OCI-M2 (cell line): ENCODE results near the gene ABCF2.

Source experiments
- DNase-seq: peaks from one replicate; lab custom pipeline; 2025; ENCODE audit not compliant: unreplicated experiment; lab: John Stamatoyannopoulos, UW

Gene ABCF2

GRCh38 chr7:151226560-151226874, 488 bp downstream of the ABCF2 start:
- no peak for DNase-seq

DNA sequence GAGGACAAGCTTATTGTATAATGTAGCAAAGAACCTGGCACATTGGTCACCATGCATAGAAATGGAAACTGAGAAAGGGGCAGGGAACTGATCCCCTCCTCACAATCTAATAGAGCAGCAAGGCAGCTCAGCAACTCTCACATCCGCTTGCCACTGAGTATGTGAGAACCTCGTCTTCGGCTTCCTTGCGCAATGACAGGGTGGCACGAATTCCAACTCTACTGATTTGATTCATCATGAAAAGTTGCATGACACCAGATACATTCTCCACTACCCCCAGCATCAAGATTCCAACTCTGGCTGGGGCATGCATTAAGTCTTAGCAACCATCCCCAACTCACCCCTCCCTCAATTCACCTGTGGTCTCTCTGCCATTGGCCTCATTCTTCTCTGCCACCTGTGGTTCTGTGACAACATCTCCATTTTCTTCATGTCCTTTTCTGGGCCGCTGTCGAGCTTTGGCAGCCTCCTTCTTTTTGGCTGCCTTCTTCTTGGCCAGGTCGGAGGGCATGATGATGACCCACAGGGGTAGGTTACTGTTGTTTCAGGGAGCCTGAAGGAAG, 976 bp downstream of the ABCF2 start:
- DNase-seq: no peak

DNA sequence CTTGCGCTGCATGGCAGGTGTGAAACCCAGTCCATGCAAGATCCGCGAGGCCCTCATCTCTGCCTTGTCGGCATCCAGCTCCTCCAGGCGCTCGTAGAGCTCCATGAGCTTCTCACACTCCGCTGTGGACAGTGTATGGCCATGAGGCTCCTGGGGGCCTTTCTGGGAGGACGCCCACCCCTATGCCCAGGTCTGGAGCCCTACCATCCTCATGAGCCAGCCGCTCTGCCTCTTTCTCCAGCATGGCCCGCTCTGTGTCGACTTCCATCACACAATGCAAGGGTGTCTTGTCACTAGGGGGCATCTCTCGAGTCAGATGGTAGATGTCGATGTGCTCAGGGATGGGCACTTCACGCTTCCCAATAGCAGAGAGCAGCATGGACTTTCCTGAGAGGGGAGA, 3.3 kb downstream of the ABCF2 start:
- DNase-seq: no peak

DNA sequence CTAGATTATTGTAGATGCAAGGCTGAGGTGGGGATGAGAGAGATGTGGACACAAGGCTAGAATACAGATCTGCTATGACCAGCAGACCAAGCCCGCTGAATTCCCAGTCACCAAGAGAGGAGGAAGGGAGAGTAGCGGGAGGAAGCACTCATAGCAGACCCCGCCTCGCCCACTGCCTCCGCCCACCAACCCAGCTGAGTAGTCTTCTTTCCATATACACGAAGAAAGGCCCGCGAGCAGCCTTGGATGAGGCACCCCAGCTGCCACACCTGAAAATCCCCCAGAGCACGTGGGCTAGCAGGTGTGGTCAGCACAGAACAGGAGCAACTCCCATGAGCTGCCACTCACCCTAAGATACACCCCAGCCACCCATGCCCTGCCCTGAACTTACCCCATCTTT, 8.8 kb downstream of the ABCF2 start:
- no peak for DNase-seq

DNA sequence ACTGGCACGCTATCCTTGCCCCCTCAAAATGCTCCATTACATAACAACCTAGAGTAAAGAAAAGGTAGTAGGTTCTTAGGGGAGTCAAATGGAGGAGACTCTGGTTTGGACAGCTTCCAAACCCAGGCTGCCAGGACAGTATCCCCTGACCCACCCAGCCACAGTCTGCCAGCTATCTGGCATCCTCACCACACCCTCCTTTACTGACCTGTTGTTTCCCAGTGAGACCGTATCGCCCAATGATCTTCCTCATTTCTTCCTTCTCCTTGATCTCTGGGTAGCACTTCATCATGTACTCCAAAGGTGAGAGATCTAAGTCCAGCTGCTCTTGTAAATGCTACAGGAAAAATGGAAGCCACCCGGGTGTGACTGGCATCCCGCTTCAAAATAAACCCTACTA, 11.6 kb downstream of the ABCF2 start:
- no peak for DNase-seq

- DNase-seq: no peak
Observed at GRCh38 chr7:151213826-151214225, 13.2 kb downstream of the ABCF2 start.

DNA sequence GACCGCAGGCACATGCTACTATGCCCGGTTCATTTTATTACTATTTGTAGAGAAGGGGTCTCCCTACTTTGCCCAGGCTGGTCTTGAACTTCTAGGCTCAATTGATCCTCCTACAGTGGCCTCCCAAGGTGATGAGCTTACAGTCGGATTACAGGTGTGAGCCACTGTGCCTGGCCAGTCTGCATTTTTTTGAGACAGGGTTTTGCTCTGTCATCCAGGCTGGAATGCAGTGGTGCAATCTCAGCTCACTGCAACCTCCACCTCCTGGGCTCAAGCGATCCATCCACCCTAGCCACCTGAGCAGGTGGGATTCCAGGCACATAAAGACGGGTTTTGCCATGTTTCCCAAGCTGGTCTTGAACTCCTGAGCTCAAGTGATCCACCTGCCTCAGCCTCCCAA, 14.4 kb downstream of the ABCF2 start:
- DNase-seq: no peak

GRCh38 chr7:151211155-151211772, 15.7 kb downstream of the ABCF2 start:
- DNase-seq: no peak

- DNase-seq: no peak
Observed at GRCh38 chr7:151210087-151210854, 16.7 kb downstream of the ABCF2 start, which contains the start of gene H2BK1. TSS of gene H2BK1 (minus strand) at chr7:151210488. CDS start at chr7:151210318, 170 bp downstream.

DNA sequence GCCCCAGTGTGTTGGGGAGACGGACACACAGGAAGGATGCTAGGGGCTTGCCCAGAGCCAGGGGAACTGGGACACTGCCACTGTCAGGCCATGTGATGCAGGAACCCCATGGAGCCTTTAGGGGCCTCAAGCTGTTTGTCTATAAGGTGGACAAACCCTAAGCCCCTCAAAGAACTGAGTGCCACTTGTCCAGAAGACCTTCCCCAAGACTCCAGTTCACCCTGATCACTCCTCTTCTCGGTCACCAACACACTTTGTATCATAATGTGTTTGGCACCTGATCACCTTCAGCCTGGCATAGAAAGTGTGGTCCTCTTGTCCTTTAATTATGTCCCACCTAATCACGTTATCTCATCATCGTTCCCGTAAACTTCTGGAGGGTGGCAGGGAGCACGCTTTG, 17.4 kb downstream of the ABCF2 start:
- DNase-seq: no peak

- DNase-seq: no peak
Observed at GRCh38 chr7:151208253-151208862, 18.6 kb downstream of the ABCF2 start.

GRCh38 chr7:151207804-151208203, 19.2 kb downstream of the ABCF2 start:
- no peak for DNase-seq

- no peak for DNase-seq
Observed at GRCh38 chr7:151207315-151207714, 19.7 kb downstream of the ABCF2 start.

DNA sequence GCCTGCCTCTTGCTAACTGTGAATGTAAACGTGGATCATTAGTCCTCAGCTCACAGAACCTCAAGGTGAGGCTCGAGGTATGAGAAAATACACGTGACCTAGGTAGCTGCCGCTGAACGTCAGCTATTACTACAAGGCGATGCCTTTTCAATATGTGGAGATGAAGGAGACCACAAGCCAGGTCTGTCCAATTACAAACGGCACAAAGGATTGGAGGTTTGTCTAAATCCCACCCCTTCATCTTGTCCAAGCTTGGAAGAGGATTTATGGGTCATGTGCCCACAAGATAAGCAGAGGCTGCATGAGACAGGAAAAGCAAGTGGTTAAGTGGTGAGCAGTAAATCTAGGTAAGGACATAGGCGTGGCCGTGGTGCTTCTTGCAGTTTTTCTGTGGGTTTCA, 20.1 kb downstream of the ABCF2 start:
- DNase-seq: no peak

DNA sequence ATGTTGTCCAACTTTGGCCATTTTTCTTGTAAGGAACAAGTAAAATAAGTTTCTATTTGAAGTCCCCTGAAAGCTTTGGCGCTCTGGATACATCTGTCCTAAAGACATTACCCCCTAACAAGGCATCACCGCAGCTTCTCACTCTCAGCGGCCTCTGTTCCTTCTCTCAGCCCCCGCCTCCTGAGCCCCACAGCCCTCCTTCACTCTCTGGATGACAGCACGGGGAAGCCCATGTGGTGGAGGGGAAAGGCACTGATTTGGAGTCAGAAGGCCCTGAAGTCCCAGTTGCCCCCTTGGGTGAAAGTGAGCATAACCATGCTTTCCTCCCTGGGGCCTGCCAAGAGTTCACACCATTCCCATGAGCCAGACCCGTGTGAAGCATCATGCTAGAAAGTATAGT, 21.3 kb downstream of the ABCF2 start:
- DNase-seq: no peak

DNA sequence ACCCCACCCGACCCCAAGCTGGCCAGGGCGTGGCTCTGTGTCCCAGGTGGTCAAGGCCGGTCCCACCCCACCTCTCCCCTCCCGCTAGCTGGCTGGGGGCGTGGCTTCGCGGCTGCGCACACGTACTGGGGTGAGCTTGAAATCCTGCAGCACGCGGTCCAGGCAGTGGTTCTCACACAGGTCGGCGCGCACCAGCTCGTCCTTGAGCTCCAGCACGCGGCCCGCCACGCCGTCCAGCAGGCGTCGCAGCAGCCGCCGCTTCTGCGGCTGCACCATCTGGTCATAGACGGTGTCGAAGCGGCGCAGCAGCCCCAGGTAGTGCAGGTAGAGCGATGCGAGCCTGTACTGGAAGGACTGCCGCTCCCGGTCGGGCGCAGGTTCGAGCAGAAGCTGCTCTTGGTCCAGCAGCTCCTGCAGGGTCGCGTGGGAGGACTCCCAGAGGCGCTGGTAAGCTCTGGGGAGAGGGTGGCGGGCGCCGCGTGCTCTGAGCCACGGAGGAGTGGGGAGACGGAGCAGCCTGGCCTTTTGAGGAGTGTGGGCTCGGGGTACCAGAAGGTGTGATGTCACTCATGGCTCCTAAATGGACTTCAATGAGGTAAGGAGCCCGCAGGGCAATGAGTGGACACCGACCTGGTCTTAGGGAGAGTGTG, 22.5 kb downstream of the ABCF2 start:
- no peak for DNase-seq

DNA sequence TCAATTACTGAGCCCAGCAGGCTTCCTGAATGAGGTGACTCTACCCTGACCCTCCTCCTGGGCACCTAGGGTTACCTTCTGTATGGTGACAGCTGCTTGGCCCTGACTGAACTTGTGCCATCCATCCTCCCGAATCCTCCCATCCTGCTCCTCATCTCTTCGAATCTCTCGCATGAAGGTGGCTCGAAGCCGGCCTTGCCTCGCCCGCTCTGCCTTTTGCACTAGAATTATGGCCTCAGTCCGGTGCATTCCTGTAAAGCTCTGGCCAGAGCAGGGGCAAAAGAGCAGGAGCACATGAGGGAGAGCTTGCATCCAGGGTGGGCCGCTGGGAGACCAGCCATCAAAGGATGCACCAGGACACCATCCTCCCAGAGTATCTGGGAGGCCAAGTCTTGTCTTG, 24.2 kb downstream of the ABCF2 start:
- DNase-seq: no peak

DNA sequence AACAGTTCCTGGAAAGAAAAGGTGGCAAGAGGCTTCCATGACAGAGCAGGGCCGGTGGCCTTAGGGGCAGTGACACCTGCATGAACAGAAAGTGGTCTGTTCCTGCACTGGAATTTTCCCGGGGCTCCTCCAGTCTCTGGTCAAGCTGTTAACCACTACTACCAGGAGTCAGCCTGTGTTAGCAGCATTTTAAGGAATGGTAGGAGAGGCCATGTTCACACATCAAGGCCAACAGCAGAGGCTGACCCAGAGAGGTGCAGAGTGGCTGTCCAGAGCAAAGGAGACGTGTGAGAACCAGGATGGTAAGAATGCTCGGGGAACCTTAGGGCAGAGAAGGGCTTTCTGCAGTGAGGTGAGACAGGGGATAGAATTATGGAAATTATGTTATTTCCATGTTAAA, 25.3 kb downstream of the ABCF2 start:
- DNase-seq: no peak

DNA sequence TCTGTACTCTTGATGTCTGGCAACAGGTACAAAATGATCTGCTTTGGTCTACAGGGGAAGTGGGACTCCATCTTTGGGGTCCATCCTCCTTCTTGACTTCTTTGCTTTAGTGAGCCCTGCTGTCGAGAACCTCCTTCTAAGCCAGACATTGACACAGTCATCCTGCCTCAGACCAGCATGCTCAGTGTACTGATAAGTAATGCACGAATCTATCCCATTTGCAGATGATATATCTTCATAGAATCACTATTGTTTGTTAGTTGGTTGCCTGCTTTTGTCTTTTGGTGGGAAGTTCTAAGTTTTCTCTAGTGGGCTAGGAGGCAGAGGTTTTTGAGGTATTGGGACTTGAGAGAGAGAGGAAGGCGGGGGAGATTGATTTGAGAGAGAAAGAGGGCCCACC, 25.7 kb downstream of the ABCF2 start:
- DNase-seq: no peak

GRCh38 chr7:151198945-151199848, 27.8 kb downstream of the ABCF2 start:
- DNase-seq: no peak

DNA sequence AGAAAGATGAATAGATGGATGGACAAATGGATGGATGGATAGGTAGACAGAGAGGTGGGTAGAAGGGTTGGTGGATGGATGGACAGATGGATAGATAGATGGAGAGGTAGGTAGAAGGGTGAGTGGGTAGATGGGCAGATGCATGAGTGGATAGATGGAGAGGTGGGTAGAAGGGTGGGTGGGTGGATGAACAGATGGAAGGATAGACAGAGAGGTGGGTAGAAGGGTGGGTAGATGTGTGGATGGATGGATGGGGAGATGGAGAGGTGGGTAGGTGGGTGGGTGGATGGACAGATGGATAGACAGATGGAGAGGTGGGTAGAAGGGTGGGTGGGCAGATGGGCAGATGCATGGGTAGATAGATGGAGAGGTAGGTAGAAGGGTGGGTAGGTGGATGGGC, 29.1 kb downstream of the ABCF2 start:
- DNase-seq: no peak
